ENCODE results near the gene GFAP.

The GFAP gene

DNA sequence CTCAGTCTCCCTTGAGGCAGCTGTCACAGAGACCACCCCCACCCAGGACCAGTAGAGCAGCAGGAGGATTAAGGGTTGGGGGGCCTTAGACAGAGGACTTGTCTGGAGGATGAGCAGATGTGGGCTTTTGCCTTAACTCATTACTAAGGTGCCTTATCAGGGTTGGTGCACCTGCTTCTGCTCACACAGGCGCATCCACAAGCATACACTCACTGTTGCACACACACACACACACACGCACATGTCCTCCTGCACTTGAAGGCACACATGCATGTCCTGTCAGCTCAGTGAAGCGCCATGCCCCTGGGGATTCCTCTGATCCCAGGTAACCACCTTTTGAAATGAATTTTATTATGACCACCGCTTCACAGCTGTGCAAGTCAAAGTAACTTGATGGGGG lies 1.2 kb downstream of the GFAP start:
- DNase-seq (ENCODE audit: low read depth in 2 of 2), result no peak

GRCh38 chr17:44913676-44914075 lies 1.6 kb downstream of the GFAP start:
- DNase-seq (ENCODE audit: low read depth in 2 of 2), result no peak

GRCh38 chr17:44912763-44913544 lies 2.3 kb downstream of the GFAP start:
- DNase-seq (ENCODE audit: low read depth in 2 of 2), result no peak

GRCh38 chr17:44911133-44912001 lies 3.9 kb downstream of the GFAP start:
- DNase-seq (ENCODE audit: low read depth in 2 of 2), result peak; percentile 10 to 40

DNA sequence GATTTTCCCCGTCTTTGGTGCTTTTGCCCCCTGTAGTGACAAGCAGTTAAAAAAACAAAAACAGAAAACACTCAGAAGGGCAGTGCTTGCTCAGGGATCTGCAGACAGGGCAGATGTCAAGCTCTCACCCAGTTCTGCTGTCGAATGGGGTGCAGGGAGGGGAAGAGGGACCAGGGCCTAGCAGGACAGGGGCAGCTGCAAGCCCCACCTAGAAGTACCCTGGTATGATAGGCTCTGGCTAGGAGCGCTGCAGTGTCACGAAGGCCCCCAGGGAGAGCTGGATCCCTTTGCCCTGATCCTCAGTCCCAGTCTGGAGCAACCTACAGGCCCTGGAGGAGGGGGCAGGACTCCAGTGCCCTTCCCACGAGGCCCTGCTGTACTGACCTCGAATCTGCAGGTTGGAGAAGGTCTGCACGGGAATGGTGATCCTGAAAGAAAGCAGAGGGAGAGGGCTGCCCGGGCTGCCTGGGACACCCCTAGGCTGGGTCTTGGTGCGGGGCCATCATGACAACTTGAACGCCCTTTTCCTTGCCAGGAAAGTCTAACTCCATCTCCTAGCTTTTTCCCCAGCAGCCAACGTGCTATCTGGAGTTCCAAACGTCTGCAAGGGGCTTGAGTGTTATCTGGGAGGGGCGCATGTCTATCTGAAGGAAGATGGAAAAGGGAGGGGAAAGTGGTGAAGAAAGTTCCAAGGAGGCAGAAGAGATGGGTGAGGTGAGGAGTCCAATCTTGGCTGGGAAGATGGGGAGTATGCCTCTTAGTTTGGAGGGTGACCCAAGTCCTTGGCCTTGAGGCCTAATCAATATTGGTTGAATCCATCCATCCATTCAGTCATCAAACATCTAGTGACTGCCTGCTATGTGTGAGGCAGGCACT lies 4.8 kb downstream of the GFAP start:
- DNase-seq (ENCODE audit: low read depth in 2 of 2), result no peak

DNA sequence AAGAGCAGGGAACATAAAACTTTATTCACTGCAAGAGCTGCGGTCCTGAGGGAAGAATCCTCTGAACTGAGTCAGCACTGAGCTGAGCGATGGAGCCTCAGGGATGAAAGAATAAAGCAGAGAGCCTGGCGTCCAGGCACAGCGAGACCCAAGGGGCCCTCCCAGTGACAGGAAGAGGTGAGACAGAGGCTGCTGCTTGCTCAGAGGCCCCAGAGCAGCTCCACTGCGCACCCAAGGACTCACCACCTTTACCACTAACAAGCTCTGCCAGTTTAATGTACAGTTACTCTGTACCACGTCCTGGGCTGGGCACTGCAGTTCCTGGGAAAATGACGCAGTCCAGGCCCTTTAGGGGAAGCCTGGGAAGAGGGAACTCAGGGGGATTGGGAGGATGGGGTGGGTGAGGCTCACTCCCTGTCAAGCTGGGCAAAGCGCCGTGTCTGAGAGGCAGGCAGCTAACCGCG lies 5.6 kb downstream of the GFAP start:
- DNase-seq (ENCODE audit: low read depth in 2 of 2), result no peak

GRCh38 chr17:44908761-44909326 lies 6.5 kb downstream of the GFAP start:
- DNase-seq (ENCODE audit: low read depth in 2 of 2), result no peak

- no peak for DNase-seq (ENCODE audit: low read depth in 2 of 2)
Measured at GRCh38 chr17:44907729-44908470, 7.4 kb downstream of the GFAP start.

GRCh38 chr17:44906763-44907728 lies 8.3 kb downstream of the GFAP start:
- DNase-seq (ENCODE audit: low read depth in 2 of 2), result no peak

DNA sequence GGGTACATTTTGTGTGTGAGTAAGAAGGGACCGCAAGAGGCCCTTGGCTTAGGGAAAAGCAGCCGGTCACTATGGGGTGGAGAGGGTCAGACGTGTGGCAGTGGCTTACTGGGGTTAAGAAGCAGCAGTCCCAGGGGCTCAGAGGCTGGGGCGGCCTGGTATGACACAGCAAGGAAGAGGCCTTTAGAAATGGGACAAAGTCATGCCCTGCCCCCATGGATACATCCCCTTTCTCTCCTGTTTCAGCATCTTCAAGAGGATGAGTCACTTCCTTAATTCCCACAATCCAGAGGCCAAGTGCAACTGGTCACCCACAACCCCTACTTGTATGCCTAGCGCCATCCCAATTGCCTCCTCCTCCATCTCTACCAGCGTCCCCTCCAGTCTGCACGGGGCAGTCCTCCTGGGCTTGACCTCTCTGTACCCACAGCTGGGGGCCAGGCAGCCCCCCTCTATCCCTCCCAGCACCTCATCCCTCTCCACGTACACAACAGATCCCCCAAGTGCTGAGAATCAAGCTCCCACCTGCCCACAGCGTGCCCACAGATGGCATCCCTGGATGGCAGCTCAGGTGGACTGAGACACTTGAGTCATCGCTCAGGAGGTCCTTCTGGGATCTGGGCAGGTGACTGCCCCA lies 9.2 kb downstream of the GFAP start:
- DNase-seq (ENCODE audit: low read depth in 2 of 2), result no peak

- DNase-seq (ENCODE audit: low read depth in 2 of 2), result no peak
Measured at GRCh38 chr17:44905006-44906000, 10.0 kb downstream of the GFAP start.

DNA sequence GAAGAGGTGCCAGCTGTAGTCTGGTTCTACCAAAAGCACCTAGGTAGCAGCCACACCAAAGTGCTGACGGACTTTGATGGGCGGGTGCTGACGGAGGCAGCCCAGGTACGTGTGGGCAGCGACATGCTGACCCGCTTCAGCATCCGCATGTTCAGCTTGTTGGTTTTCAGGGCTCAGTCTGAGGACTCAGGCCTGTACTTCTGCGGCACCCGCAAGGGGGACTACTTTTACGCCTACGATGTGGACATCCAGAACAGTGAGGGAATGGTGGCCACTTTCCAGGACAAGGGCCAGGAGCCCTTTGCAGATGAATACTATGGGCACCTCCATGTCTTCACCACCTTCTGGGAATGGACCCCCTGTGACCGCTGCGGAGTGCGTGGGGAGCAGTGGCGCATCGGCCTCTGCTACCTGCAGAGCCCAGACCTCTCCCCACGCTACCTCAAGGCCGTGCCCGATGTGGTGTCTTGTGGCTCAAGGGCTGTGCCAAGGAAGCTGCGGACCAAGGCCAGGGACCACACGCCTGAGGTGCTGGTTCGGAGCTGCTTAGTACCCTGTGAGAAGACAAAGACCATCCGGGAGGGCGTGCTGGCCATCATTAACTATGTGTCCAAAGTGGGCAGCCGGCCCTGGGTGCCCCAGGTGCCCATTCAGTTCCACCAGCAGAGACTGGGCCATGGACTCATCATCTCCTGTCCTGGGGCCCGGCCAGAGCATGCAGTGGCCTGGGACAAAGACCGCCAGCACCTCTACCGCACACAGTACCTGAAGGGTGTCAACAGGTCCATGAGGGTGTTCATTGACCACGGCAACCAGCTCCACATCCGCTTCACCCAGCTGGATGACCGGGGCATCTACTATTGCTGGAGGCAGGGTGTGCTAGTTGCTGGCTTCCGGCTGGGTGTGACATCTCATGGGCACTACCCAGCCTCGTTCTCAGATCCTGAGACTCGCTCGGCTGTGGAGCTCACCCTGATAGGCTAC lies 11.0 kb downstream of the GFAP start:
- DNase-seq (ENCODE audit: low read depth in 2 of 2), result no peak

DNA sequence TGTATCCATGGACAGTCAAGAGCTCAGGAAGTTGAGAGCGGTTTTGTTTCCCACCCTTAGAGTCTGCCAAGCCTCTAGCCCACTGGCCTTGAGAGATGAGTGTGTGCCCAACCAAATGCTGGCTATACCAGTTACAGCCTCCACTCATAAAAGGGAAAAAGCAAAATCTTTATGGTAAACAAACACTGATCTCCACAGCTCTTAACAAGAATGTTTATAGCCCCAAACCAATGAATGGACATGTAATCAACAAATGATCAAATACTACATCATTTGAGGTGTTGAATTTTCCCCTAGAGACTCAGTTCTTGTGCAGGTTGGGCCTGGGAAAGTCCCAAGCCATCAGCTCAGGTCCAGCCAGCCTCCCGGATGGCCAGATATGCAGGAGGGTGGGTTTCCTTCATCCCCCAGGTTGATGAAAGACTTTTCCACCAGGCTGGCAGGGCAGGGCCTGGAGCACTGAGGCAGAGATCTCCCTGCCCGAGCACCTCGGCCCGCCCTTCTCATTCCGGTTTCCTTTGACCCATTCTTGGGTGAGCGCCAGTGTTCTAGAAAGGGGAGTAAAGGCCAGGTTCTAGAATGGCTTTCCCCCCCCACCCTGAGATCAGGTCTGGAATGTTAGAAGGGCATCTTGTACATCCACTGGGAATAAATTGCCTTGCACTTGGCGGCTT lies 12.2 kb downstream of the GFAP start:
- no peak for DNase-seq (ENCODE audit: low read depth in 2 of 2)

DNA sequence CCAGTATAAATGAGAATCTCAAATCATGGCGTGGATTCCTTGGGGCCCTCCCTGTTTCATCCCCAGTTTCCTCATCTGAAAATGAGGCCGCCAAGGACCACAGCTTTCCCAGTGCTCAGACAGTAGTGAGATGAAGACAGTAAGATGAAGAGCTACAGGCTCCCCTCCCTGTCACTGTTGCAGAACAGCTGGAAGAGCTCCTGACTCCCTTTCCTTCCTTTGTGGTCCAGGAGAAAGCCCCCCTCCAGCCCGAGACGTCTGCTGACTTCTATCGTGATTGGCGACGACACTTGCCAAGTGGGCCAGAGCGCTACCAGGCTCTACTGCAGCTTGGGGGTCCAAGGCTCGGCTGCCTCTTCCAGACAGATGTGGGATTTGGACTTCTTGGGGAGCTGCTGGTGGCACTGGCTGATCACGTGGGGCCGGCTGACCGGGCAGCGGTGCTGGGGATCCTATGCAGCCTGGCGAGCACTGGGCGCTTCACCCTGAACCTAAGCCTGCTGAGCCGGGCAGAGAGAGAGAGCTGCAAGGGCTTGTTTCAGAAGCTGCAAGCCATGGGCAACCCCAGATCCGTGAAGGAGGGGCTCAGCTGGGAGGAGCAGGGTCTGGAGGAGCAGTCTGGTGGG lies 13.1 kb downstream of the GFAP start:
- DNase-seq (ENCODE audit: low read depth in 2 of 2), result no peak

GRCh38 chr17:44901411-44901921 lies 13.8 kb downstream of the GFAP start:
- no peak for DNase-seq (ENCODE audit: low read depth in 2 of 2)
